Measurements from ENCODE around the gene IL17RD.

GRCh38 chr3:57052662-57053061 lies 112.5 kb downstream of the IL17RD start:
- TF ChIP-seq CTCF (IDR thresholded peaks at IDR 0.05), result no peak
- TF ChIP-seq POLR2A (IDR thresholded peaks at IDR 0.05), result no peak

Data from heart left ventricle (tissue), 13 donors.